HepG2 (cell line): ENCODE measurements around the gene ADAMTSL4. TPM values are rescaled to one million over a fixed set of nuclear protein-coding genes. Genes with fewer than 3 reads are reported as not detected.

Source experiments
- CREB1 ChIP-seq, 2 experiments: fragments of 450-650 bp in 1 of 2; IDR thresholded peaks; 2 replicates each; pipeline ENCODE4 v1.6.1; 2016 to 2017; ENCODE audit warnings: control low read depth in 1 of 2, mild to moderate bottlenecking in 1 of 2, missing compliant biosample characterization in 1 of 2, missing genetic modification characterization in 1 of 2
- GATAD2A ChIP-seq: IDR thresholded peaks from 2 replicates; pipeline ENCODE4 v1.6.1; 2016
- KLF16 ChIP-seq, 2 experiments: sonication (generic) in 1 of 2; formaldehyde crosslinking in 1 of 2; IDR thresholded peaks; 2 replicates each; pipeline versions ENCODE4 v1.6.1 to v1.8.0; 2016 to 2023; ENCODE audit warnings: missing genetic modification reagents in 2 of 2, missing compliant biosample characterization in 1 of 2
- PRMT3 ChIP-seq: sonication (generic); formaldehyde crosslinking; IDR thresholded peaks from 2 replicates; pipeline ENCODE4 v1.8.1; 2022; ENCODE audit warnings: low read depth, mild to moderate bottlenecking, moderate library complexity, missing genetic modification reagents, borderline replicate concordance
- RBFOX2 ChIP-seq: fragments of 200-400 bp; formaldehyde crosslinking; IDR thresholded peaks from 2 replicates; pipeline ENCODE4 v1.6.1; 2017; ENCODE audit warnings: low read depth, mild to moderate bottlenecking, low read length
- SP4 ChIP-seq: sonication (generic); formaldehyde crosslinking; IDR thresholded peaks from 2 replicates; pipeline ENCODE4 v1.8.1; 2023; ENCODE audit warnings: mild to moderate bottlenecking, missing genetic modification reagents
- ZMYM3 ChIP-seq: sonication (generic); formaldehyde crosslinking; IDR thresholded peaks from 2 replicates; pipeline ENCODE4 v1.5.1; 2020; ENCODE audit warnings: mild to moderate bottlenecking, missing genetic modification reagents
- ZNF121 ChIP-seq: sonication (generic); formaldehyde crosslinking; IDR thresholded peaks from 2 replicates; pipeline ENCODE4 v1.5.0; 2020; ENCODE audit warnings: mild to moderate bottlenecking, missing genetic modification reagents
- ZSCAN31 ChIP-seq: sonication (generic); formaldehyde crosslinking; IDR thresholded peaks from 2 replicates; pipeline ENCODE4 v1.5.0; 2020; ENCODE audit warnings: low read depth, mild to moderate bottlenecking, missing genetic modification reagents
- polyA plus RNA-seq, 8 experiments: library from polyadenylated mRNA; depleted of rRNA in 3 of 8; stranded (reverse) in 7 of 8; unstranded in 1 of 8; fragments of >200 nt; fragmentation: Illumina TruSeq in 4 of 8; extraction: Trizol in 4 of 8; gene quantifications; 2 replicates each; pipeline versions ENCODE4 v1.2.1 to v1.2.3, GENCODE V29; 2011 to 2016; ENCODE audit warnings: low read depth in 4 of 8, missing spikeins in 1 of 8, mixed read lengths in 1 of 8; ENCODE audit not compliant: insufficient read depth in 1 of 8
- total RNA-seq, 5 experiments: library from RNA; depleted of rRNA; stranded (reverse); fragments of >200 nt; fragmentation: Illumina TruSeq; extraction: Trizol; gene quantifications; 2 replicates each; pipeline ENCODE4 v1.2.3, GENCODE V29; 2016; ENCODE audit warnings: low read depth in 1 of 5
- TF ChIP-seq, protein P1 (sequence below): sonication (generic); formaldehyde crosslinking; IDR thresholded peaks from 2 replicates; pipeline ENCODE4 v1.4.0; 2020; ENCODE audit warnings: missing genetic modification reagents, borderline replicate concordance
- TF ChIP-seq, protein P2 (sequence below): sonication (generic); formaldehyde crosslinking; IDR thresholded peaks from 2 replicates; pipeline ENCODE4 v1.4.0; 2020; ENCODE audit warnings: missing genetic modification reagents
- TF ChIP-seq, protein P3 (sequence below): sonication (generic); formaldehyde crosslinking; IDR thresholded peaks from 2 replicates; pipeline ENCODE4 v1.4.0; 2020; ENCODE audit warnings: mild to moderate bottlenecking, missing genetic modification reagents

The ADAMTSL4 gene
- total and polyA plus RNA-seq, 2 of the 13 experiments (the other 11 are each of a cell fraction or from before 2014, with no cell fraction given), result 3.9 to 16.4 TPM

DNA sequence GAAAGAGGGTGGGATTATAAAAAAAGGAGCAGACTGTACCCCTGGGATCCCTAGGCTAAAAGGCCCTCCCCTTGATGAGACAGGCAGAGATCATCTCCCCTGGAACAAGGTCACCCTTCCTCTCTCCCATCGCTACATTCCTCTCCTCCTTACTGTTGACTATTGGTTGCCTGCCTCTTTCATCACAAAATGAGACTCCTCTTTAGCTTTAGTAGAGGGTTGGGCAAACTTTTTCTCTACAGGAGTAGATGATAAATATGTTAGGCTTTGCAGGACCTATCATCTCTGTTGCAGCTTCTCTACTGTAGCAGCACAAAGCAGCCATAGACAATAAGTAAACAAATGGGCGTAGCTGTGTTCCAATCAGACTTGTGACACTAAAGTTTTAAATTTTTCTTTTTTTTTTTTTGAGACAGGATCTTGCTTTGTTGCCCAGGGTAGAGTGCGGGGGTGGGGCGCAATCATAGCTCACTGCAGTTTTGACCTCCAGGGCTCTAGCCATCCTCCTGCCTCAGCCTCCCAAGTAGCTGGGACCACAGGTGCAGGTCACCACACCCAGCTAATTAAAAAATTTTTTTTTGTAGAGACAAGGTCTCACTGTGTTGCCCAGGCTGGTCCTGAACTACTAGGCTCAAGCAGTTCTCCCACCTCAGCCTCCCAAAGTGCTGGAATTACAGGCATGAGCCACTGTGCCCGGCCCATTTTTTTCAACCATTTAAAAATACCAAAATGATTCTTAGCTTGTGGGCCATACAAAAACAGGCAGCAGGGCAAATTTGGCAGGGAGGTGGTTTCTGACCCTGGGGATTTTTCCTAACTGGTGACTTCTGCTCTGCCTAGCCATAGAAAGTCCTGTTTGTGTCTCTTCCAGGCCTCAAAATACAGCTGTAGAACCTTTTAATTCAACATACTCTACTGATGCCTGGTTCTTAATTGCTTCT is 15.1 kb downstream of the ADAMTSL4 start (continued):
- TF ChIP-seq, protein P1, sequence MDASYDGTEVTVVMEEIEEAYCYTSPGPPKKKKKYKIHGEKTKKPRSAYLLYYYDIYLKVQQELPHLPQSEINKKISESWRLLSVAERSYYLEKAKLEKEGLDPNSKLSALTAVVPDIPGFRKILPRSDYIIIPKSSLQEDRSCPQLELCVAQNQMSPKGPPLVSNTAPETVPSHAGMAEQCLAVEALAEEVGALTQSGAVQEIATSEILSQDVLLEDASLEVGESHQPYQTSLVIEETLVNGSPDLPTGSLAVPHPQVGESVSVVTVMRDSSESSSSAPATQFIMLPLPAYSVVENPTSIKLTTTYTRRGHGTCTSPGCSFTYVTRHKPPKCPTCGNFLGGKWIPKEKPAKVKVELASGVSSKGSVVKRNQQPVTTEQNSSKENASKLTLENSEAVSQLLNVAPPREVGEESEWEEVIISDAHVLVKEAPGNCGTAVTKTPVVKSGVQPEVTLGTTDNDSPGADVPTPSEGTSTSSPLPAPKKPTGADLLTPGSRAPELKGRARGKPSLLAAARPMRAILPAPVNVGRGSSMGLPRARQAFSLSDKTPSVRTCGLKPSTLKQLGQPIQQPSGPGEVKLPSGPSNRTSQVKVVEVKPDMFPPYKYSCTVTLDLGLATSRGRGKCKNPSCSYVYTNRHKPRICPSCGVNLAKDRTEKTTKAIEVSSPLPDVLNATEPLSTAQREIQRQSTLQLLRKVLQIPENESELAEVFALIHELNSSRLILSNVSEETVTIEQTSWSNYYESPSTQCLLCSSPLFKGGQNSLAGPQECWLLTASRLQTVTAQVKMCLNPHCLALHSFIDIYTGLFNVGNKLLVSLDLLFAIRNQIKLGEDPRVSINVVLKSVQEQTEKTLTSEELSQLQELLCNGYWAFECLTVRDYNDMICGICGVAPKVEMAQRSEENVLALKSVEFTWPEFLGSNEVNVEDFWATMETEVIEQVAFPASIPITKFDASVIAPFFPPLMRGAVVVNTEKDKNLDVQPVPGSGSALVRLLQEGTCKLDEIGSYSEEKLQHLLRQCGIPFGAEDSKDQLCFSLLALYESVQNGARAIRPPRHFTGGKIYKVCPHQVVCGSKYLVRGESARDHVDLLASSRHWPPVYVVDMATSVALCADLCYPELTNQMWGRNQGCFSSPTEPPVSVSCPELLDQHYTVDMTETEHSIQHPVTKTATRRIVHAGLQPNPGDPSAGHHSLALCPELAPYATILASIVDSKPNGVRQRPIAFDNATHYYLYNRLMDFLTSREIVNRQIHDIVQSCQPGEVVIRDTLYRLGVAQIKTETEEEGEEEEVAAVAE, result no peak
- peak; percentile 67 for TF ChIP-seq ZMYM3 (CRISPR knock-in tag)
- peak; percentile 98 for TF ChIP-seq ZNF121 (CRISPR knock-in tag)
- TF ChIP-seq, protein P2, sequence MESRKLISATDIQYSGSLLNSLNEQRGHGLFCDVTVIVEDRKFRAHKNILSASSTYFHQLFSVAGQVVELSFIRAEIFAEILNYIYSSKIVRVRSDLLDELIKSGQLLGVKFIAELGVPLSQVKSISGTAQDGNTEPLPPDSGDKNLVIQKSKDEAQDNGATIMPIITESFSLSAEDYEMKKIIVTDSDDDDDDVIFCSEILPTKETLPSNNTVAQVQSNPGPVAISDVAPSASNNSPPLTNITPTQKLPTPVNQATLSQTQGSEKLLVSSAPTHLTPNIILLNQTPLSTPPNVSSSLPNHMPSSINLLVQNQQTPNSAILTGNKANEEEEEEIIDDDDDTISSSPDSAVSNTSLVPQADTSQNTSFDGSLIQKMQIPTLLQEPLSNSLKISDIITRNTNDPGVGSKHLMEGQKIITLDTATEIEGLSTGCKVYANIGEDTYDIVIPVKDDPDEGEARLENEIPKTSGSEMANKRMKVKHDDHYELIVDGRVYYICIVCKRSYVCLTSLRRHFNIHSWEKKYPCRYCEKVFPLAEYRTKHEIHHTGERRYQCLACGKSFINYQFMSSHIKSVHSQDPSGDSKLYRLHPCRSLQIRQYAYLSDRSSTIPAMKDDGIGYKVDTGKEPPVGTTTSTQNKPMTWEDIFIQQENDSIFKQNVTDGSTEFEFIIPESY (CRISPR knock-in tag), result no peak
- TF ChIP-seq PRMT3, result no peak
- 0 out of 2 replicates have a peak, but pooled peaks have one; percentile 40 for TF ChIP-seq GATAD2A (CRISPR knock-in tag)
- 0 out of 4 replicates have a peak, but pooled peaks of 1 of the 2 experiments have one; percentile 37 for TF ChIP-seq KLF16 (CRISPR knock-in tag; IDR thresholded peaks at IDR 0.05)
- TF ChIP-seq, protein P3, sequence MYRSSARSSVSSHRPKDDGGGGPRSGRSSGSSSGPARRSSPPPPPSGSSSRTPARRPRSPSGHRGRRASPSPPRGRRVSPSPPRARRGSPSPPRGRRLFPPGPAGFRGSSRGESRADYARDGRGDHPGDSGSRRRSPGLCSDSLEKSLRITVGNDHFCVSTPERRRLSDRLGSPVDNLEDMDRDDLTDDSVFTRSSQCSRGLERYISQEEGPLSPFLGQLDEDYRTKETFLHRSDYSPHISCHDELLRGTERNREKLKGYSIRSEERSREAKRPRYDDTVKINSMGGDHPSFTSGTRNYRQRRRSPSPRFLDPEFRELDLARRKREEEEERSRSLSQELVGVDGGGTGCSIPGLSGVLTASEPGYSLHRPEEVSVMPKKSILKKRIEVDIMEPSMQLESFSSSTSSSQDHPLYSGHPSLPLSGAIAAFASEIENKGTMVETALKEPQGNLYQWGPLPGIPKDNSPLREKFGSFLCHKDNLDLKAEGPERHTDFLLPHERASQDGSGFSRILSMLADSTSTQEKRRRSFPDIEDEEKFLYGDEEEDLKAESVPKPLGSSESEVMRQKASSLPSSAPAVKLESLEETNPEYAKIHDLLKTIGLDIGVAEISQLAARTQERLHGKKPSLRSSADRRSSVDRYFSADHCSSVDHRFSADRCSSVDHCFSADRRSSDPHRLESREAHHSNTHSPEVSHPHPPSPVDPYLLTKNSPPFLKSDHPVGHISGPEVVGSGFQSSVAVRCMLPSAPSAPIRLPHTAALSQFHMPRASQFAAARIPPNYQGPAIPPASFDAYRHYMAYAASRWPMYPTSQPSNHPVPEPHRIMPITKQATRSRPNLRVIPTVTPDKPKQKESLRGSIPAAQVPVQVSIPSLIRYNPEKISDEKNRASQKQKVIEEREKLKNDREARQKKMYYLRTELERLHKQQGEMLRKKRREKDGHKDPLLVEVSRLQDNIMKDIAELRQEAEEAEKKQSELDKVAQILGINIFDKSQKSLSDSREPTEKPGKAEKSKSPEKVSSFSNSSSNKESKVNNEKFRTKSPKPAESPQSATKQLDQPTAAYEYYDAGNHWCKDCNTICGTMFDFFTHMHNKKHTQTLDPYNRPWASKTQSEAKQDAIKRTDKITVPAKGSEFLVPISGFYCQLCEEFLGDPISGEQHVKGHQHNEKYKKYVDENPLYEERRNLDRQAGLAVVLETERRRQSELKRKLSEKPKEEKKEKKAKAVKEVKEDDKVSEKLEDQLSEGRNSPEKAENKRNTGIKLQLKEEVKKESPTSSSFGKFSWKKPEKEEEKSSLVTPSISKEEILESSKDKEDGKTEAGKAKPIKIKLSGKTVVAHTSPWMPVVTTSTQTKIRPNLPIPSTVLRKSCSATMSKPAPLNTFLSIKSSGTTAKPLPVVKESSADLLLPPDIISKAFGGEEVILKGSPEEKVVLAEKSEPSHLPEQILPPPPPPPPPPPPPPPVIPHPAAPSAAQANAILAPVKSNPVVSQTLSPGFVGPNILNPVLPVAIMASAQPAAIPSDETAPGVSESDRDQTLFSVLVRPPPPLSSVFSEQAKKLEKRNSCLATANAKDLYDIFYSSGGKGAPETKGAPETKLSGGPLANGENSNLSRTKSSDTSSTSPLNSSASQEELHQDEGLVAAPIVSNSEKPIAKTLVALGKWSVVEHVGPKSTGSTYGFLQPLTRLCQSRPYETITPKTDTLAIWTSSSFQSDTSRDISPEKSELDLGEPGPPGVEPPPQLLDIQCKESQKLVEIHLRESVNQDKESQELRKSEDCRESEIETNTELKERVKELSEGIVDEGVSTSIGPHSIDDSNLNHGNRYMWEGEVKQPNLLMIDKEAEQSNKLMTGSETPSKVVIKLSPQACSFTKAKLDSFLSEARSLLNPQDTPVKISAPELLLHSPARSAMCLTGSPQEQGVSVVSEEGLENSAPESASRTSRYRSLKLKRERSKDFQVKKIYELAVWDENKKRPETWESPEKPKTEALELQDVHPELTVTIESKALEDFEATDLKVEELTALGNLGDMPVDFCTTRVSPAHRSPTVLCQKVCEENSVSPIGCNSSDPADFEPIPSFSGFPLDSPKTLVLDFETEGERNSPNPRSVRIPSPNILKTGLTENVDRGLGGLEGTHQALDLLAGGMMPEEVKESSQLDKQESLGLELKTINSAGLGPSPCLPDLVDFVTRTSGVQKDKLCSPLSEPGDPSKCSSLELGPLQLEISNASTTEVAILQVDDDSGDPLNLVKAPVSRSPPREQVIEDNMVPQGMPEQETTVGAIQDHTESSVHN (CRISPR knock-in tag), result no peak
- no peak for TF ChIP-seq CREB1 (IDR thresholded peaks at IDR 0.05)
- peak; percentile 20; the same call in 1 of the 2 replicates for TF ChIP-seq CREB1 (CRISPR knock-in tag; IDR thresholded peaks at IDR 0.05)
- TF ChIP-seq SP4, result no peak
- TF ChIP-seq RBFOX2, result 0 out of 2 replicates have a peak, but pooled peaks have one; percentile 19
- TF ChIP-seq ZSCAN31 (CRISPR knock-in tag), result no peak
